ENCODE data around the gene RSPO1. TPM values are rescaled to one million over a fixed set of nuclear protein-coding genes. Genes with fewer than 3 reads are reported as not detected.

Gene RSPO1
- polyA plus RNA-seq, 2 of the 4 experiments (the other 2 are of a cell fraction) = 0.12 TPM; not detected in 1

DNA sequence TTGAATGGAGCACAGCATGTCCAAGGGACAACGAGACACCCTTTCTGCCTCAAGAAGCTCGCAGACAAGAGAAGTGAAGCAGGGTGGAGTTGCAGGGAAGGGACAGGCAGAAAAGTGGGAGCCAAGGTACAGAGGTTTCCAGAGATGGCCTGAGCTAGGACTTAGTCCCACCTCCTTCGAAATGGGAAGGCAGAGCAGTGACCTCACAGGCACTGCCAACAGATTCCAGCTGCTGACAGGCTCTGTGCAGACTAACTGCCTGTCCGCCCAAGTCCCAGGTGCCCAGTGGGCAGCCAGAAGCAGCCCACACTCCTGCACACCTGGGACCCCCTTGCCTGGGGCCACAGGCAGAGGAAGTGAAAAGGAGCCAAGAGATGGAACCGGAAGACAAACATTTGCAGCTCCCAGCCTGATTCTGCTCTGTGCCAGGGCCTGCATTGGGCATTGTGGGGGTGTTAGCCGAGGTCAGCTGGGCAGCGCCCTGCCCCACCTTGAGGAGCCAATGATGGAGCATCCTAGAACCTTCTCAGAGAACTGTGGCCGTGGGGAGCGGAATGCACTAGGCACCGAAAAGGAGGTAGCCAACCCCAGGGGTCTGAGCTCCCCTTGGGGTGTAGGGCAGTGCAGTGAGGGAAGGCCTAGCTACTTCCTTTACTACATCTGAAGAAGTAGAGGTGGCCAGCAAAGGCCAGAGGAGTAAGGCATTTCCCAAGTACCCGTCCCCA, 27.5 kb upstream of the RSPO1 start:
- no peak for TF ChIP-seq CHD4 (IDR thresholded peaks at IDR 0.05; ENCODE audit: borderline replicate concordance)
- TF ChIP-seq, protein P1, sequence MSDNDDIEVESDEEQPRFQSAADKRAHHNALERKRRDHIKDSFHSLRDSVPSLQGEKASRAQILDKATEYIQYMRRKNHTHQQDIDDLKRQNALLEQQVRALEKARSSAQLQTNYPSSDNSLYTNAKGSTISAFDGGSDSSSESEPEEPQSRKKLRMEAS (IDR thresholded peaks at IDR 0.05) = no peak
- no peak for TF ChIP-seq GATA3 (IDR thresholded peaks at IDR 0.05; ENCODE audit: borderline replicate concordance)
- TF ChIP-seq, protein P2, sequence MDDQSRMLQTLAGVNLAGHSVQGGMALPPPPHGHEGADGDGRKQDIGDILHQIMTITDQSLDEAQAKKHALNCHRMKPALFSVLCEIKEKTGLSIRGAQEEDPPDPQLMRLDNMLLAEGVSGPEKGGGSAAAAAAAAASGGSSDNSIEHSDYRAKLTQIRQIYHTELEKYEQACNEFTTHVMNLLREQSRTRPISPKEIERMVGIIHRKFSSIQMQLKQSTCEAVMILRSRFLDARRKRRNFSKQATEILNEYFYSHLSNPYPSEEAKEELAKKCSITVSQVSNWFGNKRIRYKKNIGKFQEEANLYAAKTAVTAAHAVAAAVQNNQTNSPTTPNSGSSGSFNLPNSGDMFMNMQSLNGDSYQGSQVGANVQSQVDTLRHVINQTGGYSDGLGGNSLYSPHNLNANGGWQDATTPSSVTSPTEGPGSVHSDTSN (IDR thresholded peaks at IDR 0.05) = no peak
- no peak for TF ChIP-seq RNF2 (IDR thresholded peaks at IDR 0.05; ENCODE audit: borderline replicate concordance, low read depth)
- TF ChIP-seq SREBF2 (IDR thresholded peaks at IDR 0.05) = no peak
- TF ChIP-seq, protein P3, sequence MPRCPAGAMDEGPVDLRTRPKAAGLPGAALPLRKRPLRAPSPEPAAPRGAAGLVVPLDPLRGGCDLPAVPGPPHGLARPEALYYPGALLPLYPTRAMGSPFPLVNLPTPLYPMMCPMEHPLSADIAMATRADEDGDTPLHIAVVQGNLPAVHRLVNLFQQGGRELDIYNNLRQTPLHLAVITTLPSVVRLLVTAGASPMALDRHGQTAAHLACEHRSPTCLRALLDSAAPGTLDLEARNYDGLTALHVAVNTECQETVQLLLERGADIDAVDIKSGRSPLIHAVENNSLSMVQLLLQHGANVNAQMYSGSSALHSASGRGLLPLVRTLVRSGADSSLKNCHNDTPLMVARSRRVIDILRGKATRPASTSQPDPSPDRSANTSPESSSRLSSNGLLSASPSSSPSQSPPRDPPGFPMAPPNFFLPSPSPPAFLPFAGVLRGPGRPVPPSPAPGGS (IDR thresholded peaks at IDR 0.05) = no peak
- no peak overlapping the region for H3K4me3 ChIP-seq
- WGBS (ENCODE audit: missing lambda C conversion rate) = 71% methylated on average over 10 of the region's 11 CpGs
- FAIRE-seq = no peak
- DNase-seq (ENCODE audit: low read depth in 1 of 2, low spot score in 1 of 2) = no peak
- POLR2A ChIA-PET = no interaction called here
- CTCF ChIA-PET = interaction anchor here (0.6 to 4.3 kb wide), 5 partner anchors 20 to 208 kb away, joined by 3 to 20 read pairs (median 5); no protein-coding TSS in a partner anchor
- no peak overlapping the region for H3K27ac ChIP-seq
- ATAC-seq = no peak
- H3K4me2 ChIP-seq = no peak overlapping the region
- H3K4me1 ChIP-seq = no peaks in the 10 kb centered on the region
- H3K9me3 ChIP-seq = no peaks in the 10 kb centered on the region

DNA sequence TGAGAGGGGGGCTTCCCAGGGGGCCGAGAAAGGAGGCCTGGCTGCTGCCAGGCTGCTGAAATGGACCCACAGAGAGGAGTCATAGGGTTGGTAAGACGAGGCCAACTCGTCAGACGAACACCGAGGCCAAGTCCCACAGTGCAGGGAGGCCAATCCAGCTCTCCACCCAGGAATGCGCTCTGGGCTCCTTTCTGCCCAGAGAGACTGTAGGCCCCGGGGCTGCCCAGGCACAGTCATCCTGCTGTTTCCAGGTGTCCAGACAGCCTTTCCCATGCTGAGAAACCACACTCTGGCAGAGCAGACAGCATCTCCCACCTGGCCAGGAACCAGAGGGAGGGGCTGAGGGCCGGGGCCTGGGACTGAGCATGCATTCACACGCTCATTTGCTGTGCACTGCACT, 26.7 kb upstream of the RSPO1 start:
- 55% methylated on average over 6 of the region's 9 CpGs for WGBS (ENCODE audit: missing lambda C conversion rate)

DNA sequence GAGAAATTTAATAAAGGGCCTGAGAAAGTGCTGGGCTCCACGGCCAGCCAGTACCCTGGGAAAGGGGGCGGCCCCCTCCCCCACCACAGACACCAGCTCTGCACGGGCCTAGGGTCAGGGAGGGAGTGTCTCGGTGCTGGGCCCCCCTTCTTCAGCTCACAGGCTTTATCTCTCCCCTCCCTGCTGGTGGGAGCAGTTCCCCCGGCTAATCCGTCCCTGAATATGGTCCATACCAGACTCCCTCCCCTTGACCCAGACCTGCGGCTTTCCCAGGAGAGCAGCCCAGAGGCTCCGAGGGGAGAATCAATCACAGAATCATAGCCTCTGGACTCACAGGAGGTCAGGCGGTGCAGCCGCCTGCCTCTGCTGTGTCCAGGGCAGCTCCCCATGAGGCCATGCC, 26.0 kb upstream of the RSPO1 start:
- TF ChIP-seq NR3C1 (IDR thresholded peaks at IDR 0.05) (no peak), RNF2 (IDR thresholded peaks at IDR 0.05; ENCODE audit: borderline replicate concordance, low read depth) (no peak), EHF (CRISPR knock-in tag; IDR thresholded peaks at IDR 0.05) (no peak)
- Histone ChIP-seq H3K4me1 (no peaks in the 10 kb centered on the region), H3K9me3 (no peaks in the 10 kb centered on the region), H3K4me3 (no peak overlapping the region), H3K4me2 (no peak overlapping the region), H3K27ac (no peak overlapping the region)
- no peak for ATAC-seq
- FAIRE-seq = no peak
- ChIA-PET CTCF (interaction anchor here (0.8 to 4.3 kb wide), 5 partner anchors 22 to 1144 kb away, joined by 3 to 20 read pairs (median 3); no protein-coding TSS in a partner anchor), POLR2A (no interaction called here)
- no peak for DNase-seq (ENCODE audit: low read depth in 1 of 2, low spot score in 1 of 2)
- 54% methylated on average over 5 of the region's 10 CpGs for WGBS (ENCODE audit: missing lambda C conversion rate)

More for the DNA sequence above, 26.7 kb upstream of the RSPO1 start:
- FAIRE-seq (no peak), DNase-seq (ENCODE audit: low read depth in 1 of 2, low spot score in 1 of 2) (no peak), ATAC-seq (no peak)
- ChIA-PET POLR2A (no interaction called here), CTCF (interaction anchor here (0.7 to 4.3 kb wide), 4 partner anchors 21 to 207 kb away, joined by 3 to 20 read pairs (median 6); no protein-coding TSS in a partner anchor)
- Histone ChIP-seq H3K9me3 (no peaks in the 10 kb centered on the region), H3K4me2 (no peak overlapping the region), H3K4me1 (no peaks in the 10 kb centered on the region), H3K27ac (no peak overlapping the region), H3K4me3 (no peak overlapping the region)
- TF ChIP-seq CBX8 (IDR thresholded peaks at IDR 0.05) = no peak
- no peak for TF ChIP-seq BHLHE40 (IDR thresholded peaks at IDR 0.05; ENCODE audit: low read depth, low read length)
- TF ChIP-seq MAFK (IDR thresholded peaks at IDR 0.05; ENCODE audit: partially characterized antibody) = no peak

DNA sequence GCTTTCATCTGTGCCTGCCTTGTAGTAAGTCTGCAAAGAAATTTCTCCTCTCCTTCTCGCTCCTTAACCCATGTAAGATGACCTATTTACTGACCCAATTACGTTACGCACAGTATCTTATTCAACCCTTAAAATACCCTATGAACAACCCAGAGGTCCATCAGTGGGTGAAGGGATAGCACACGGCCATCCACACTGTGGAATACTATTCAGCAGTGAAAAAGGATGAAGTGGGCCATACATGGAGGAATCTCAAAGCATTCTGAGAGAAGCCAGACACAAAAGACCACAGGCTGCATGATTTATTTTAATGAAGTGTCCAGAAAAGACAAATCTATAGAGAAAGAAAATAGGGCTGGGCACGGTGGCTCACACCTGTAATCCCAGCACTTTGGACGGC, 23.8 kb upstream of the RSPO1 start:
- ChIA-PET POLR2A (no interaction called here), CTCF (interaction anchor here (1.0 to 4.3 kb wide), 2 partner anchors 9 to 24 kb away, joined by 4 to 20 read pairs; no protein-coding TSS in a partner anchor)
- H3K9me3 ChIP-seq = no peaks in the 10 kb centered on the region
- WGBS (ENCODE audit: missing lambda C conversion rate) = 64% methylated on average over 6 of the region's 6 CpGs
- no peaks in the 10 kb centered on the region for H3K4me1 ChIP-seq
- ATAC-seq = no peak
- FAIRE-seq = no peak
- DNase-seq (ENCODE audit: low read depth in 1 of 2, low spot score in 1 of 2) = no peak
- no peak overlapping the region for H3K27ac ChIP-seq
- H3K4me2 ChIP-seq = no peak overlapping the region
- no peak for TF ChIP-seq PHF8 (IDR thresholded peaks at IDR 0.05; ENCODE audit: borderline replicate concordance, low read depth)
- TF ChIP-seq KDM1A (IDR thresholded peaks at IDR 0.05; ENCODE audit: low read depth) = no peak
- TF ChIP-seq MYC (IDR thresholded peaks at IDR 0.05; ENCODE audit: borderline replicate concordance, low read length) = no peak
- no peak for TF ChIP-seq HOXA7 (CRISPR knock-in tag; IDR thresholded peaks at IDR 0.05)
- no peak for TF ChIP-seq ESRRA (IDR thresholded peaks at IDR 0.05; ENCODE audit: borderline replicate concordance, low read length)
- TF ChIP-seq, protein P4, sequence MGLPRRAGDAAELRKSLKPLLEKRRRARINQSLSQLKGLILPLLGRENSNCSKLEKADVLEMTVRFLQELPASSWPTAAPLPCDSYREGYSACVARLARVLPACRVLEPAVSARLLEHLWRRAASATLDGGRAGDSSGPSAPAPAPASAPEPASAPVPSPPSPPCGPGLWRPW (IDR thresholded peaks at IDR 0.05) = no peak
- no peak for TF ChIP-seq EHMT2 (IDR thresholded peaks at IDR 0.05; ENCODE audit: low read depth)
- no peak for TF ChIP-seq JUNB (IDR thresholded peaks at IDR 0.05)
- no peak for TF ChIP-seq RFX5 (IDR thresholded peaks at IDR 0.05)
- TF ChIP-seq RAD21 (conservative IDR thresholded peaks at IDR 0.05 in 1 of 2, IDR thresholded peaks at IDR 0.05 in 1 of 2) = no peak
- TF ChIP-seq HOXB5 (CRISPR knock-in tag; IDR thresholded peaks at IDR 0.05) = no peak
- no peak overlapping the region for H3K4me3 ChIP-seq
